Kidney (tissue), 14 donors: ENCODE data around the gene CUL1. TPM values are rescaled to one million over a fixed set of nuclear protein-coding genes. Genes with fewer than 3 reads are reported as not detected.

Experiments
- DNase-seq, 5 donors: peaks; one replicate each; pipeline ENCODE4 v3.0.0-alpha.2; 2013 to 2020
- FAIRE-seq: peaks from 2 replicates; lab custom pipeline; 2012; peaks lifted over from hg19 to GRCh38; lab: Jason Lieb, UNC
- H3K27ac ChIP-seq, 2 donors: one replicate each; pipeline ENCODE4 v1.7.0; 2013; ENCODE audit warnings: low read depth in 2 of 2, low read length in 2 of 2, inconsistent platforms in 1 of 2
- H3K27me3 ChIP-seq: one replicate; pipeline ENCODE4 v1.7.1; 2013; ENCODE audit warnings: low read length, inconsistent platforms; ENCODE audit not compliant: control insufficient read depth, insufficient read depth
- H3K36me3 ChIP-seq, 3 donors: one replicate each; pipeline versions ENCODE4 v1.7.0 to v1.7.1; 2013; ENCODE audit warnings: low read length in 3 of 3, control low read depth in 1 of 3, inconsistent platforms in 1 of 3; ENCODE audit not compliant: insufficient read depth in 3 of 3, control insufficient read depth in 2 of 3
- H3K4me1 ChIP-seq, 3 donors: one replicate each; pipeline versions ENCODE4 v1.7.0 to v1.7.1; 2013; ENCODE audit warnings: low read length in 3 of 3, inconsistent platforms in 1 of 3, low read depth in 1 of 3; ENCODE audit not compliant: control insufficient read depth in 2 of 3, insufficient read depth in 2 of 3
- H3K4me3 ChIP-seq, 3 donors: one replicate each; pipeline versions ENCODE4 v1.7.0 to v1.8.1; 2013; ENCODE audit warnings: low read length in 3 of 3, control low read depth in 1 of 3, inconsistent platforms in 1 of 3
- H3K9ac ChIP-seq, 3 donors: one replicate each; pipeline versions ENCODE4 v1.7.0 to v1.7.1; 2013; ENCODE audit warnings: low read length in 3 of 3, control low read depth in 1 of 3, inconsistent platforms in 1 of 3
- H3K9me3 ChIP-seq, 3 donors: one replicate each; pipeline versions ENCODE4 v1.7.0 to v1.7.1; 2013; ENCODE audit warnings: low read length in 3 of 3, control low read depth in 1 of 3, inconsistent platforms in 1 of 3; ENCODE audit not compliant: control insufficient read depth in 2 of 3, insufficient read depth in 1 of 3
- CTCF ChIP-seq: IDR thresholded peaks from 3 replicates; pipeline ENCODE4 v1.5.1; 2012; ENCODE audit warnings: mild to moderate bottlenecking, moderate library complexity, borderline replicate concordance; ENCODE audit not compliant: insufficient read depth; ENCODE audit errors: extremely low read depth
- intact Hi-C: fragments of 100-400 bp; cut with DNase I; formaldehyde crosslinking; loops from one replicate; pipeline ENCODE4 v1.11.1; 2022
- polyA plus RNA-seq: library from polyadenylated mRNA; stranded (reverse); fragments of 350-450 nt; fragmentation: Illumina TruSeq; extraction: RNeasy Lipid Tissue Mini Kit (QIAGEN cat#74804); gene quantifications from one replicate; pipeline ENCODE4 v1.2.3, GENCODE V29; 2014; ENCODE audit warnings: low read depth, low replicate concordance; ENCODE audit not compliant: insufficient read depth
- total RNA-seq: library from RNA; stranded (reverse); fragmentation: NEBNext Ultra II Directional; extraction: Animal tissue kit (Norgen Biotek cat#: 25700); gene quantifications from one replicate; pipeline ENCODE4 v1.2.1, GENCODE V29; 2021
- donor health status: control.
- donor health status: control.
- donor health status: control.
- donor health status: control.
- donor health status: control.
- donor health status: DM: yes; HTN: yes; CAD: no.
- donor health status: Normal renal cell carcinoma (clear cell type).

The CUL1 gene
- total and polyA plus RNA-seq, 2 donors from 2014 or later, result 23.4 to 37.6 TPM

GRCh38 chr7:148711191-148712102 lies 12.7 kb downstream of the CUL1 start:
- no peak overlapping the region for H3K4me3 ChIP-seq
- H3K36me3 ChIP-seq, result no peaks in the 10 kb centered on the region
- H3K4me1 ChIP-seq, result peaks cover 0 to 10% (median 5%) of the 10 kb centered on the region in 3 donors
- TF ChIP-seq CTCF, result no peak
- H3K9ac ChIP-seq, result no peak overlapping the region
- DNase-seq (no peak), FAIRE-seq (no peak)
- intact Hi-C loops, result no loop called here
- H3K27ac ChIP-seq, result no peak overlapping the region
- H3K27me3 ChIP-seq, result no peaks in the 10 kb centered on the region
- no peaks in the 10 kb centered on the region for H3K9me3 ChIP-seq

GRCh38 chr7:148712678-148713329 lies 14.1 kb downstream of the CUL1 start:
- Histone ChIP-seq H3K36me3 (no peaks in the 10 kb centered on the region), H3K27me3 (no peaks in the 10 kb centered on the region), H3K9me3 (no peaks in the 10 kb centered on the region), H3K4me1 (peaks cover 0 to 10% (median 5%) of the 10 kb centered on the region in 3 donors), H3K4me3 (no peak overlapping the region), H3K9ac (no peak overlapping the region), H3K27ac (no peak overlapping the region)
- DNase-seq, result no peak
- TF ChIP-seq CTCF, result no peak
- FAIRE-seq, result no peak
- intact Hi-C loops, result no loop called here

- no peak for TF ChIP-seq CTCF
Observed at GRCh38 chr7:148714498-148714897, 15.8 kb downstream of the CUL1 start.

More at GRCh38 chr7:148714498-148714897, 15.8 kb downstream of the CUL1 start:
- no peaks in the 10 kb centered on the region for H3K27me3 ChIP-seq
- H3K27ac ChIP-seq, result no peak overlapping the region
- no peak overlapping the region for H3K9ac ChIP-seq
- DNase-seq (no peak), FAIRE-seq (no peak)
- H3K4me3 ChIP-seq, result no peak overlapping the region
- peaks cover 0 to 10% (median 5%) of the 10 kb centered on the region in 3 donors for H3K4me1 ChIP-seq
- H3K9me3 ChIP-seq, result no peaks in the 10 kb centered on the region
- intact Hi-C loops, result no loop called here
- no peaks in the 10 kb centered on the region for H3K36me3 ChIP-seq
